Activated CD8-positive, alpha-beta T cell treated with anti-CD3 and anti-CD28 coated beads for 36 hours (primary cell): ENCODE results near the gene PTPRN2. TPM values are rescaled to one million over a fixed set of nuclear protein-coding genes. Genes with fewer than 3 reads are reported as not detected.

Experiments used
- ATAC-seq: fragments of 200-7000 bp; cut with Tn5 transposase; one replicate; pipeline ENCODE4 v1.10.0; 2021; ENCODE audit warnings: mild to moderate bottlenecking, moderate library complexity
- CTCF ChIA-PET: fragments of 350-600 bp; sonication (Branson Sonifier 250); formaldehyde crosslinking; loops from one replicate; lab custom pipeline; 2021; ENCODE audit warnings: antibody characterized with exemption; lab: Charles Lee
- POLR2A ChIA-PET: fragments of 350-600 bp; sonication (Branson Sonifier 250); formaldehyde crosslinking; loops from one replicate; lab custom pipeline; 2021; ENCODE audit warnings: antibody characterized with exemption; lab: Charles Lee
- DNase-seq: peaks from one replicate; pipeline ENCODE4 v3.0.0-alpha.2; 2020
- H3K27ac Mint-ChIP-seq: one replicate; pipeline ENCODE4 v1.8.0; 2021; ENCODE audit warnings: mild to moderate bottlenecking, mixed read lengths
- H3K27me3 Mint-ChIP-seq: one replicate; pipeline ENCODE4 v1.8.0; 2021; ENCODE audit warnings: mixed read lengths
- H3K36me3 Mint-ChIP-seq: one replicate; pipeline ENCODE4 v1.8.0; 2021; ENCODE audit warnings: low read depth, mixed read lengths
- H3K4me1 Mint-ChIP-seq: one replicate; pipeline ENCODE4 v1.8.0; 2021; ENCODE audit warnings: low read depth, mixed read lengths
- H3K4me3 Mint-ChIP-seq: one replicate; pipeline ENCODE4 v1.8.0; 2021; ENCODE audit warnings: mild to moderate bottlenecking, moderate library complexity, mixed read lengths
- H3K9me3 Mint-ChIP-seq: one replicate; pipeline ENCODE4 v1.8.0; 2021; ENCODE audit warnings: mixed read lengths
- intact Hi-C: fragments of 100-400 bp; cut with micrococcal nuclease; formaldehyde crosslinking; loops from one replicate; pipeline ENCODE4 v1.10.0; 2022
- total RNA-seq, 2 experiments: library from RNA; stranded (reverse); gene quantifications; one replicate each; pipeline ENCODE4 v1.2.3, GENCODE V29; 2021
- TF ChIP-seq, protein P1 (sequence below): fragments of 200-600 bp; IDR thresholded peaks from one replicate; pipeline ENCODE4 v1.8.0; 2022; ENCODE audit warnings: antibody characterized with exemption, mild to moderate bottlenecking

Gene PTPRN2
- total RNA-seq, 2 experiments from 2014 or later, result 0.49 to 0.65 TPM

DNA sequence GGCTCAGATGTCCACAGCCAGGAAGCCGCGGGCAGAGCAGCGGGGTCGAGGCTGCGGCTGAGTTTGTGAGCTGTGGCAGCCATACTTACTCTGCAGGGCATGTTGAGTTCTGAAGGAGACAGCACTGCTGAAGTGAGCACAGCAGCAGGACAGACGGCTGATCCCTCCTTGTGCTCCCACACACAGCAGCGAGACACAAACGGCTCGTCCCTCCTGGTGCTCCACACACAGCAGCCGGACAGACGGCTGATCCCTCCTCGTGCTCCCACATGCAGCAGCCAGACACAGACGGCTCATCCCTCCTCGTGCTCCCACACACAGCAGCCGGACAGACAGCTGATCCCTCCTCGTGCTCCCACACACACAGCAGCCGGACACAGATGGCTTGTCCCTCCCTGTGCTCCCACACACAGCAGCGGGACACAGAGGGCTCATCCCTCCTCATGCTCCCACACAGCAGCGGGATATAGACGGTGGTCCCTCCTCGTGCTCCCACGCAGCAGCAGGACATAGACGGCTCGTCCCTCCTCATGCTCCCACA lies 305.1 kb downstream of the PTPRN2 start:
- ATAC-seq (no peak), DNase-seq (no peak)
- H3K4me1 Mint-ChIP-seq, result no peaks in the 10 kb centered on the region
- no peaks in the 10 kb centered on the region for H3K27me3 Mint-ChIP-seq
- H3K9me3 Mint-ChIP-seq, result peaks cover 12% of the 10 kb centered on the region
- intact Hi-C loops, result no loop called here
- no peaks in the 10 kb centered on the region for H3K36me3 Mint-ChIP-seq
- H3K27ac Mint-ChIP-seq, result no peak overlapping the region
- ChIA-PET CTCF (no interaction called here), POLR2A (no interaction called here)
- no peak overlapping the region for H3K4me3 Mint-ChIP-seq
- TF ChIP-seq, protein P1, sequence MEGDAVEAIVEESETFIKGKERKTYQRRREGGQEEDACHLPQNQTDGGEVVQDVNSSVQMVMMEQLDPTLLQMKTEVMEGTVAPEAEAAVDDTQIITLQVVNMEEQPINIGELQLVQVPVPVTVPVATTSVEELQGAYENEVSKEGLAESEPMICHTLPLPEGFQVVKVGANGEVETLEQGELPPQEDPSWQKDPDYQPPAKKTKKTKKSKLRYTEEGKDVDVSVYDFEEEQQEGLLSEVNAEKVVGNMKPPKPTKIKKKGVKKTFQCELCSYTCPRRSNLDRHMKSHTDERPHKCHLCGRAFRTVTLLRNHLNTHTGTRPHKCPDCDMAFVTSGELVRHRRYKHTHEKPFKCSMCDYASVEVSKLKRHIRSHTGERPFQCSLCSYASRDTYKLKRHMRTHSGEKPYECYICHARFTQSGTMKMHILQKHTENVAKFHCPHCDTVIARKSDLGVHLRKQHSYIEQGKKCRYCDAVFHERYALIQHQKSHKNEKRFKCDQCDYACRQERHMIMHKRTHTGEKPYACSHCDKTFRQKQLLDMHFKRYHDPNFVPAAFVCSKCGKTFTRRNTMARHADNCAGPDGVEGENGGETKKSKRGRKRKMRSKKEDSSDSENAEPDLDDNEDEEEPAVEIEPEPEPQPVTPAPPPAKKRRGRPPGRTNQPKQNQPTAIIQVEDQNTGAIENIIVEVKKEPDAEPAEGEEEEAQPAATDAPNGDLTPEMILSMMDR, result no peak

DNA sequence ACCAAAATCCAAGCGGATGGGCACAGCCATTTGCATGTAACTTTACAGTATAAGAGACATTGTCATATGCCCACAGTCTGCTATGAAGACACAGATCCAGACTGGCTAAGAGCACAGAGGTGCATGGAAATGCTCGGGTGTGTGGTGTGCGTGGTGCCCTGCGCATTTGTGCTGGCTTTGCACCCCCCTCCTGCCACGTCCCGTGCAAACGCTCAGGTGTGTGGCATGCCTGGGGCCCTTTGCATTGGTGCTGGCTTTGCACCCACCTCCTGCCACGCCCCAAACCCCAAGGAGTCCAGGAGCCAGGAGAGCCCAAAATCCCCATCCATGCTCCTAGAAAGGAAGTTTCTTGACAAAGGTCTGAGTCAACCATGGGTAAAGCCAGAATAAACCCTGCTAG lies 306.2 kb downstream of the PTPRN2 start:
- Mint-ChIP-seq H3K9me3 (peaks cover 4% of the 10 kb centered on the region), H3K27ac (no peak overlapping the region), H3K27me3 (no peaks in the 10 kb centered on the region), H3K36me3 (no peaks in the 10 kb centered on the region), H3K4me1 (no peaks in the 10 kb centered on the region), H3K4me3 (no peak overlapping the region)
- intact Hi-C loops, result no loop called here
- DNase-seq (no peak), ATAC-seq (no peak)
- ChIA-PET POLR2A (no interaction called here), CTCF (no interaction called here)
- TF ChIP-seq, protein P1, result no peak

DNA sequence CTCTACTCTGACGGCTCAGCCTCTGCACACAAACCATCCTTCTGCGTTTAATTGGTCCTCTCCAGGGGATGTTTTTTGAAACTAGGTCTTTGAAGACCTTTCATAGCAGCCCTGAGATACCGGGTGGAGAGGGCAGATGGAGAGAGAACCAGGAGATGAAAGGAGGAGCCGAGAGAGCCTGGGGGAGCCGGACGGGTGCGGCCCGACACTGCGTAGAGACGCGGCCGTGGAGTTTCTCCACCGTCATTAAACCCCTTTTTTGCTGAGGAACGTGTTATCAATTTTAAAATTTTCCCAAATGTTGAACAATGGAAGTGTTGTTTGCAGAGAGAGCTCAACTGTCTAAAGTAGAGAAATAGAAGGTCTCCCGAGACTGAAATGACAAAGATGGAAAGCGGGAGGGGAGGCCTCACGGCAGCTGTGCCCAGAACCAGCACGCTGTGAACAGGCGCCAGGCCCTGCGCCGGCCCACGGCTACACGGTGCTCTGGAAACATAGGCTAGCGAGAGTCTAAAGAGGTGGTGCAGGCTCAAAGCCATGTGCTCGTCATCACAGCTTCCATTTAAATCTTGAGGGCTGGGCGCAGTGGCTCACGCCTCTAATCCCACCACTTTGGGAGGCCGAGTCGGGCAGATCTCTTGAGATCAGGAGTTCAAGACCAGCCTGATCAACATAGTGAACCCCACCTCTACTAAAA lies 307.0 kb downstream of the PTPRN2 start:
- TF ChIP-seq, protein P1, result no peak
- no peak for ATAC-seq
- CTCF ChIA-PET, result no interaction called here
- intact Hi-C loops, result no loop called here
- Mint-ChIP-seq H3K27ac (no peak overlapping the region), H3K4me3 (no peak overlapping the region), H3K4me1 (no peaks in the 10 kb centered on the region), H3K36me3 (no peaks in the 10 kb centered on the region), H3K9me3 (no peaks in the 10 kb centered on the region), H3K27me3 (no peaks in the 10 kb centered on the region)
- DNase-seq, result no peak
- POLR2A ChIA-PET, result no interaction called here

DNA sequence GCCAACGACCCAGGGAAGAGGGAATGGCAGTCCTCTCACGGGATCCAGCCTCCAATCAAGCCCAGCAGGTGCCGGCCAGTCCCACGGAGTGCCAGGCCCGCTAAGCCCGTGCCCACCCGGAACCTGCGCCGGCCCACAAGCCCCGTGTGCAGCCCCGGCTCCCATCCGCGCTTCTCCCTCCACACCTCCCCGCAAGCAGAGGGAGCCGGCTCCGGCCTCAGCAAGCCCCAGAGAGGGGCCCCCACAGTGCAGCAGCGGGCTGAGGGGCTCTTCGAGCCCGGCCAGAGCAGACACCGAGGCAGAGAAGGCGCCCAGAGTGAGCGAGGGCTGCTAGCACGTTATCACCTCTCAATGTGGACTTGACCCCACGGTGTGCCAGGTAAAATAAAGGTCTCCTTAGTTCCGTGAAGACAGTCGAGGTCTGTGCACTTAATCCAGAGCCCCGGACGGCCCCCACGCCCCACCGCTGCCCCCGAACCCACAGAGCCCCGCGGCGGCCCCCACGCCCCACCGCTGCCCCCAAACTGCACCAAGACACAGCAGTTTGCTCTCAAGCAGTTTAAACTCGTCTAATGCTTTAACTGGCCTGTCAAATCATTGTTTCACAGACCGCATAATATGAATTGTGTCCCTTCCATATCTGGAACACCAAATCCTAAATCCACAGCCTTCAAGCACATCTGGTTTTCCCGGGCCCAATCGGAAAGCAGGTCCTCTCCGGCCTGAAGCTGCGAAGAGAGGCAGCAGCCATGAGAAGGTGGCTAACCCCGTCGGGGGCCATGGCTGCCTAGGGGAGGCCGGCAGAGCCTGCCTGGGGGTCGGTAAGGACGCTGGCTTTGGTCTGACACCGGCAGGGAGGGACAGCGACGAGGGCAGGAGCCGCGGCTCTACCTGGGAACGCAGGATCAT lies 307.8 kb downstream of the PTPRN2 start:
- intact Hi-C loops, result no loop called here
- POLR2A ChIA-PET, result no interaction called here
- Mint-ChIP-seq H3K4me3 (no peak overlapping the region), H3K36me3 (no peaks in the 10 kb centered on the region), H3K27ac (no peak overlapping the region), H3K9me3 (no peaks in the 10 kb centered on the region), H3K4me1 (no peaks in the 10 kb centered on the region), H3K27me3 (no peaks in the 10 kb centered on the region)
- DNase-seq (no peak), ATAC-seq (no peak)
- CTCF ChIA-PET, result no interaction called here
- TF ChIP-seq, protein P1, result no peak
